T1000 (cell line): ENCODE data around the gene PORCN.
"Not testable (repeated sequence)": the region's sequence is repeated elsewhere in the genome, so short reads cannot be mapped to it uniquely, and the experiment has no call there.

Experiments used
- DNase-seq: peaks from one replicate; lab custom pipeline; 2025; ENCODE audit warnings: mixed read lengths; lab: John Stamatoyannopoulos, UW

PORCN gene

DNA sequence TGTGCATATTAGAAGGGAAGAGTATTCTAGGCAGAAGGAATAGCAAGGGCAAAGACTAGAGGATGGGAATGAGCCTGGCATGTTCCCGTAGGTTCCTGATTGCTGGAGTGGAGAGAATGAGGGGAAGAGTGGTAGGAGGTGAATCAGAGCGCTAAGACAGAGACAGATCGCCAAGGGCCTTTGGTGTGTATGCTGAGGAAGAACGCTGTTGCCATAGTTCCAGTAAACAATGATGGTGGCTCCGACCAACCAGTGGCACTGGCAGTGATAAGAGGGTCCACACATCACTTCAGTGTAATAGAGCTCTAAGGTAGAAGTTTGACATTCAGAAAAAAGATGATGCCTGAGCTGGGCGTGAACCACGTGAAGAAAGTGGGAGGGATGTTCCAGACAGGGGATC lies 31.7 kb downstream of the PORCN start:
- DNase-seq, result no peak

DNA sequence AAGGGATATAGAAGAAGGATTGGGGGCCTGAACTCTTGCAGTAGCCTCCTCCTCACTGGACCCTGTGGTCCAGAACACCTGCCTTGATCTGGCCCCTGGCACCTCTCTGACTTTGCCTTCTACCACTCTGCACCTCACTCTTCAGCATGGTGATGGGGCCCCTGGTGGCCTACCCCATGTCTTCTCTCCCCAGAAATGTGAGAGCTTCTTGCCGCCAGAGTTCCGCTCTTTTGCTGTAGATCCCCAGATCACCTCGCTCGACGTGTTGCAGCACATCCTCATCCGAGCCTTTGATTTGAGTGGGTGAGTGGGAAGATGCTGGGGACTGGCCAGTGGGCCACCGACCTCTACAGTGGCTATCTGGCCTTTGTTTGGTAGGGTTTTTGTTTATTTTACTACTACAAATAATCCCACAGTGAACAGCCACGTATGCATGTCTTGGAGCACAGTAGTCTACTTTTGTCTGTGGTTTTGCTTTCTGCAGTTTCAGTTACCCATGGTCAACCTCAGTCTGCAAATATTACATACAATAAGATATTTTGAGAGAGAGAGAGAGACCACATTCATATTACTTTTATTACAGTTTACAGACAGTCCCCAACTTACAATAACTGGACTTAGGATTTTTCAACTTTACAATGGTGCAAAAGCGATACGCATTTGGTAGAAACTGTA lies 32.5 kb downstream of the PORCN start:
- no peak for DNase-seq

DNA sequence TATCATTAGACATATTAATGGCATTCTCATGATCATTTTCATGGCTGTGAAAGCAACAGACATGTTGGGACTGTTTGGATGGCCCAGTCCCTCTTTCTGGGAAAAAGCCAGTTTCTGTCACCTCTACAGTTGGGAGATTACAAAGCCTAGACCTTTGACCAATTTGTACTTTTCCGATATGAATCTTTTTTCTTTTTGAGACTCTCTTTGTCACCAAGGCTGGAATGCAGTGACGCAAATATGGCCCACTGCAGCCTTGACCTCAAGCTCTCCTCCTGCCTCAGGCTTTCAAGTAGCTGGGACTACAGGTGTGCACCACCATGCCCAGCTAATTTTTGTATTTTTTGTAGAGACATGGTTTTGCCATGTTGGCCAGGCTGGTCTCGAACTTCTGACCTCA lies 40.1 kb downstream of the PORCN start:
- DNase-seq, result no peak

DNA sequence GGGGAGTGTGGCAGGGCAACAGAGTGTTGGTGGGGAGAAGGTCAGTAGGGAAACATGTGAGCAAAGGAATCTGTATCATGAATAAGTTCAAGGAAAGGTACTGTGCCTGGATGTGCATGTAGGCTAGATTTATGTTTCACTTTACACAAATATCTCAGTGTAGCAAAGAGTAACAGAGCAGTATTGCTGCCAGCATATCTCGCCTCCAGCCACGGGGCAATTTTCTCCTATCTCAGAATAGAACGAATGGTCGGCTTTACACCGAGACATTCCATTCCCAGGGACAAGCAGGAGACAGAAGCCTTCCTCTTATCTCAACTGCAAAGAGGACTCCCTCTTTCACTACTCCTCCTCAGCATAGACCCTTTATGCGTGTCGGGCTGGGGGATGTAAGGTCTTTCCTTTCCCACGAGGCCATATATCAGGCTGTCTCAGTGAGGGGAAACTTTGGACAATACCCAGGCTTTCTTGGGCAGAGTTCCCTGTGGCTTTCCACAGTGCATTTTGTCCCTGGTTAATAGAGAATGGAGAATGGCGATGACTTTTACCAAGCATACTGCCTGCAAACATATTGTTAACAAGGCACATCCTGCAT lies 47.0 kb downstream of the PORCN start:
- DNase-seq, result not testable (repeated sequence)

DNA sequence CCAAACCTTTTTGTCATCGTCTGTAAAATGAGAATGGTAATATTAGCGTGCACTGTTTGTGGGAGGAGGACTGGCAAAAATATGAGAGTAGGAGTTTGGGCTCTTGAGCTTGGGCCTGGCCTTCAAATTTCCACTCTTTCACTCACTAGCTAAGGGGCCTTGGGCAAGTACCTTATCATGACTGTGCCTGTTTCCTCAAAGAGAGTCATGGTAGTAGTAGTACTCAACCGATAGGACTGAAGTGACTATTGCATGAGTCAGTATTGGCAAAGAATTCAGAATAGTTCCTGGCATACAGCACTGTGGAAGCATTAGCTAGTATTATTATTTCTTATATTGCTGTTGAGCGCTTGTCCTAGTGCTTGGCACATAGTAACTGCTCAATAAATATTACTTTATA lies 49.5 kb downstream of the PORCN start:
- DNase-seq, result no peak

DNA sequence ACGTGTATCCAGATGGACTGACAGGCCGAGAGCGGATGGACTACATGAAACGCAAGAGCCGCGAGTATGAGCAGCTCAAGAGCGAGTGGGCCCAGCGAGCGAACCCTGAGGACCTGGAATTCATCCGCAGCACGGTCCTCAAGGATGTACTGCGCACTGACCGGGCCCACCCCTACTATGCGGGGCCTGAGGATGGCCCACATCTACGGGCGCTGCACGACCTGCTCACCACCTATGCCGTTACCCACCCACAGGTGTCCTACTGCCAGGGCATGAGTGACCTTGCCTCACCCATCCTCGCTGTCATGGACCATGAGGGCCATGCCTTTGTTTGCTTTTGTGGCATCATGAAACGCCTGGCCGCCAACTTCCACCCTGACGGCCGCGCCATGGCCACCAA lies 50.8 kb downstream of the PORCN start:
- DNase-seq, result no peak

DNA sequence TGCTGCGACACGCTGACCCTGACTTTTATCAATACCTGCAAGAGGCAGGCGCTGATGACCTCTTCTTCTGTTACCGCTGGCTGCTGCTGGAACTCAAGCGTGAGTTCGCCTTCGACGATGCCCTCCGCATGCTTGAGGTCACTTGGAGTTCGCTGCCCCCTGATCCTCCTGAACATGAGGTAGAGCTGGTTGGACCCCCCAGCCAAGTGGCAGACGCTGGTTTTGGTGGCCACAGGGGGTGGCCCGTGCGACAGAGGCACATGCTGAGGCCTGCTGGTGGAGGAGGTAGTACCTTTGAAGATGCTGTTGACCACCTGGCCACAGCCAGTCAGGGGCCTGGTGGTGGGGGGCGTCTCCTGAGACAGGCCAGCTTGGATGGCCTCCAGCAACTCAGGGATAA lies 51.3 kb downstream of the PORCN start:
- DNase-seq, result no peak

DNA sequence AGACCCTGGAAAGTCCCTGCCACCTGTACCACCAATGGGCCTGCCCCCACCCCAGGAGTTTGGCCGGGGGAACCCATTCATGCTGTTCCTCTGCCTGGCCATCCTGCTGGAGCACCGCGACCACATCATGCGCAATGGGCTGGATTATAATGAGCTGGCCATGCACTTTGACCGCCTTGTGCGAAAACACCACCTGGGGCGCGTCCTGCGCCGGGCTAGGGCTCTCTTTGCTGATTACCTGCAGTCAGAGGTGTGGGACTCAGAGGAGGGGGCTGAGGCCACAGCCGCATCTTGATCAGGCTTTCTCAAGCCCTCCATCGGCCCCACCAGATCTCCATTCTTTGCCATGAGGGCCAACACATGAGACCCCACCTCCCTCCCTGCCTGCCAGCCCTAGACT lies 51.9 kb downstream of the PORCN start:
- no peak for DNase-seq

DNA sequence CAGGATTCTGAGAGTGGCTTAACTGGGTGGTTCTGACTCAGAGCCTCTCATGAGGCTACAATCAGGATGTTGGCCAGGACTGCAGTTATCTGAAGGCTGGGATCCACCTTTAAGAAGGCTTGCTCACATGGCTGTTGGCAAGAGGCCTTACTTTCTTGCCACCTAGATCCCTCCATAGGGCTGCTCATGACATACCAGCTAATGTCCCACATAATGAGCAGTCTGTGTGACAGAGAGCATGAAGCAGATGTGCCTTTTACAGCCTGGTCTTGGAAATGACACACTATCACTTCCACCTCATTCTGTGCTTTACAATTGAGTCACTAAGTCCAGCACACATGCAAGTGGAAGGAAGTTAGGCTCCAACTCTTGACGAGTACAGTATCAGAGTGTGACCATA lies 61.2 kb downstream of the PORCN start:
- DNase-seq, result no peak
